ENCODE measurements around the gene TBC1D22A. TPM values are rescaled to one million over a fixed set of nuclear protein-coding genes. Genes with fewer than 3 reads are reported as not detected.
A peak's percentile ranks its signal among the peaks of the same experiment; 100 is the strongest.

Gene TBC1D22A
- total and polyA plus RNA-seq, 9 of the 15 experiments (the other 6 are each of a cell fraction or from before 2014, with no cell fraction given) = 0.20 to 11.5 (median 5.2) TPM

GRCh38 chr22:47123827-47124442 is 361.5 kb downstream of the TBC1D22A start:
- CTCF ChIA-PET (ENCODE audit: low intra/inter-chr PET ratio) = no interaction called here
- Histone ChIP-seq H3K9me3 (replicated peaks; ENCODE audit: control insufficient read depth, insufficient read depth, low read depth, low read length) (no peaks in the 10 kb centered on the region; the same call in 1 of the 2 replicates), H3K36me3 (ENCODE audit: control insufficient read depth, insufficient read depth, low read length) (no peaks in the 10 kb centered on the region), H3K27ac (ENCODE audit: extremely low read depth, low read depth, low read length) (no peak overlapping the region; the same call in 2 of the 3 replicates), H3K4me1 (replicated peaks in 1 of 2; ENCODE audit: control insufficient read depth in 2 of 2, insufficient read depth in 2 of 2, low read length in 2 of 2) (peaks cover 0 to 13% of the 10 kb centered on the region in 2 experiments; a peak in 1 of 5 replicates), H3K79me2 (ENCODE audit: control insufficient read depth, insufficient read depth, low read length) (no peaks in the 10 kb centered on the region), H3K27me3 (ENCODE audit: control insufficient read depth in 2 of 2, insufficient read depth in 2 of 2, low read length in 2 of 2) (no peaks in the 10 kb centered on the region), H3K9me1 (ENCODE audit: control insufficient read depth, insufficient read depth, low read length) (no peaks in the 10 kb centered on the region), H3K9ac (ENCODE audit: insufficient read depth in 1 of 2, low read depth in 2 of 2, low read length in 2 of 2) (no peak overlapping the region), H3K4me2 (ENCODE audit: insufficient read depth, low read length) (no peak overlapping the region), H3K4me3 (no peak overlapping the region), H2AFZ (ENCODE audit: low read depth, low read length) (no peak overlapping the region), H4K20me1 (replicated peaks; ENCODE audit: control insufficient read depth, insufficient read depth, low read length) (no peaks in the 10 kb centered on the region)
- intact Hi-C loops (cut with micrococcal nuclease) (no loop called here), in situ Hi-C loops (cut with MboI) (no loop called here)
- WGBS (ENCODE audit: insufficient coverage, low coverage, missing lambda C conversion rate) = 75% methylated on average over 6 of the region's 16 CpGs
- BruUV-seq (replicated peaks) = no TSS peak
- ATAC-seq = peak; percentile 34; the same call in 1 of the 3 replicates
- DNase-seq (ENCODE audit: extremely low read depth in 1 of 4, low spot score in 3 of 4) = no peak
- POLR2A ChIA-PET = no interaction called here
- FAIRE-seq = no peak
- TF ChIP-seq HDGF (IDR thresholded peaks at IDR 0.05) = no peak
- peak; percentile 85 for TF ChIP-seq CEBPG (CRISPR knock-in tag; IDR thresholded peaks at IDR 0.05)
- peak in 1 of 2 experiments; percentile 73; a peak in 2 of 4 replicates for TF ChIP-seq CEBPG (tag; conservative IDR thresholded peaks at IDR 0.05 in 1 of 2, IDR thresholded peaks at IDR 0.05 in 1 of 2)
- TF ChIP-seq POLR2B (IDR thresholded peaks at IDR 0.05; ENCODE audit: low read depth, partially characterized antibody) = no peak
- no peak for TF ChIP-seq CBX8 (IDR thresholded peaks at IDR 0.05; ENCODE audit: borderline replicate concordance, extremely low read depth, low read depth, low read length, poor library complexity, severe bottlenecking)
- peak; percentile 65 for TF ChIP-seq EP400 (IDR thresholded peaks at IDR 0.05)
- TF ChIP-seq NR2C1 (IDR thresholded peaks at IDR 0.05) = no peak
- peak; percentile 60 for TF ChIP-seq NR2C1 (tag; IDR thresholded peaks at IDR 0.05)
- peak; percentile 60; the same call in 1 of the 2 replicates for TF ChIP-seq ZNF592 (IDR thresholded peaks at IDR 0.05)
- TF ChIP-seq MED1 (CRISPR knock-in tag; IDR thresholded peaks at IDR 0.05; ENCODE audit: borderline replicate concordance) = no peak
- TF ChIP-seq ZNF644 (tag; IDR thresholded peaks at IDR 0.05; ENCODE audit: low read depth) = 0 out of 2 replicates have a peak, but pooled peaks have one; percentile 38
- TF ChIP-seq NUFIP1 (IDR thresholded peaks at IDR 0.05; ENCODE audit: partially characterized antibody) = no peak
- peak; percentile 37; the same call in 1 of the 2 replicates for TF ChIP-seq ZNF449 (CRISPR knock-in tag; IDR thresholded peaks at IDR 0.05)
- no peak for TF ChIP-seq ESRRB (CRISPR knock-in tag; IDR thresholded peaks at IDR 0.05; ENCODE audit: borderline replicate concordance)
- peak; percentile 88 for TF ChIP-seq DMBX1 (CRISPR knock-in tag; IDR thresholded peaks at IDR 0.05; ENCODE audit: borderline replicate concordance)
- peak; percentile 83 for TF ChIP-seq MYC (IDR thresholded peaks at IDR 0.05; ENCODE audit: low read depth, low read length)
- TF ChIP-seq MYC (CRISPR knock-in tag; IDR thresholded peaks at IDR 0.05; ENCODE audit: borderline replicate concordance, low read depth) = peak; percentile 57; the same call in 1 of the 2 replicates

Data from K562 (cell line).